ENCODE results near the gene FKBP15. TPM values are rescaled to one million over a fixed set of nuclear protein-coding genes. Genes with fewer than 3 reads are reported as not detected.

FKBP15 gene
- total and polyA plus RNA-seq, 2 of the 4 experiments (the other 2 are of a cell fraction), result 20.4 to 25.5 TPM

- H3K4me1 ChIP-seq (ENCODE audit: control insufficient read depth, insufficient read depth, low read length), result no peaks in the 10 kb centered on the region
- H2BK15ac ChIP-seq (ENCODE audit: low read depth, low read length), result no peak overlapping the region
- H3K18ac ChIP-seq (ENCODE audit: low read depth, low read length), result no peak overlapping the region
- H3K9me3 ChIP-seq (ENCODE audit: control insufficient read depth, insufficient read depth, low read length), result no peaks in the 10 kb centered on the region; the same call in 1 of the 2 replicates
- no peaks in the 10 kb centered on the region for H3K9me1 ChIP-seq (ENCODE audit: insufficient read depth, low read length)
- no peak overlapping the region for H3K4ac ChIP-seq (ENCODE audit: low read depth, low read length)
- no peak overlapping the region for H4K5ac ChIP-seq (ENCODE audit: low read depth, low read length)
- H3K4me2 ChIP-seq (ENCODE audit: low read depth, low read length), result no peak overlapping the region
- no peaks in the 10 kb centered on the region for H4K20me1 ChIP-seq (ENCODE audit: insufficient read depth, low read length)
- no peak overlapping the region for H3K9ac ChIP-seq (ENCODE audit: low read depth, low read length)
- no peaks in the 10 kb centered on the region for H3K36me3 ChIP-seq (ENCODE audit: control insufficient read depth, insufficient read depth, low read length)
- intact Hi-C loops (cut with micrococcal nuclease) (no loop called here), dilution Hi-C loops (cut with HindIII; ENCODE audit: low sequenced_read_pairs, unreplicated experiment) (no loop called here), in situ Hi-C loops (cut with MboI; ENCODE audit: low sequenced_read_pairs) (no loop called here)
- no peak overlapping the region for H2AK9ac ChIP-seq (replicated peaks; ENCODE audit: low read depth, low read length, poor library complexity)
- H2BK120ac ChIP-seq (ENCODE audit: low read depth, low read length), result no peak overlapping the region
- no peak overlapping the region for H3K27ac ChIP-seq (ENCODE audit: insufficient read depth, low read length)
- no peak overlapping the region for H2BK20ac ChIP-seq (ENCODE audit: low read depth, low read length)
- H3K79me1 ChIP-seq (ENCODE audit: low read depth in 1 of 2, low read length in 2 of 2), result no peaks in the 10 kb centered on the region
- H2AK5ac ChIP-seq (ENCODE audit: low read depth, low read length), result no peak overlapping the region
- ChIA-PET POLR2A (ENCODE audit: unreplicated experiment) (no interaction called here), CTCF (interaction anchor here (0.6 kb wide), 1 partner anchor 12 kb away, joined by 5 read pairs; no protein-coding TSS in a partner anchor)
- DNase-seq (no peak), ATAC-seq (ENCODE audit: low read depth) (no peak)
- no peak overlapping the region for H2BK5ac ChIP-seq (ENCODE audit: low read depth, low read length, poor library complexity, severe bottlenecking)
- H2AFZ ChIP-seq (replicated peaks; ENCODE audit: low read length, poor library complexity), result no peak overlapping the region
- 30% methylated on average over 2 of the region's 9 CpGs; no CpG with 5 or more reads in 1 of the 2 experiments for WGBS, 2 experiments (ENCODE audit: extremely low coverage in 2 of 2, insufficient read length in 1 of 2)
- TF ChIP-seq MAFK (IDR thresholded peaks at IDR 0.05; ENCODE audit: low read depth, low read length) (no peak), RCOR1 (IDR thresholded peaks at IDR 0.05; ENCODE audit: insufficient replicate concordance, low read length) (no peak), MAZ (IDR thresholded peaks at IDR 0.05; ENCODE audit: borderline replicate concordance, low read depth, low read length) (no peak), CTCF (conservative IDR thresholded peaks at IDR 0.05; ENCODE audit: low read depth, low read length) (no peak), RFX5 (IDR thresholded peaks at IDR 0.05; ENCODE audit: low read depth, low read length) (no peak), ELK1 (IDR thresholded peaks at IDR 0.05; ENCODE audit: borderline replicate concordance, low read depth, low read length) (no peak), SMC3 (IDR thresholded peaks at IDR 0.05; ENCODE audit: low read depth, low read length) (no peak)
- H3K23ac ChIP-seq (ENCODE audit: low read depth, low read length), result no peak overlapping the region
- no peak overlapping the region for H4K91ac ChIP-seq (ENCODE audit: insufficient read depth, low read depth, low read length)
- H3K56ac ChIP-seq (ENCODE audit: extremely low read depth, insufficient read depth, low read length), result no peak overlapping the region
- H3K14ac ChIP-seq (replicated peaks; ENCODE audit: low read depth, low read length), result no peak overlapping the region
- H3K4me3 ChIP-seq (ENCODE audit: insufficient read depth, low read depth, low read length), result no peak overlapping the region
- H3K27me3 ChIP-seq (ENCODE audit: control insufficient read depth, insufficient read depth, low read length), result peaks cover 10% of the 10 kb centered on the region
- H4K8ac ChIP-seq (ENCODE audit: low read depth in 2 of 2, low read length in 2 of 2), result no peak overlapping the region
- no TSS peak for BruUV-seq (replicated peaks)
These were observed 83.6 kb downstream of the FKBP15 start for GRCh38 chr9:113137196-113138168.

All from IMR-90 (cell line).